ENCODE results near the gene CALHM6. TPM values are rescaled to one million over a fixed set of nuclear protein-coding genes. Genes with fewer than 3 reads are reported as not detected.

Gene CALHM6
- total and polyA plus RNA-seq, 10 of the 15 experiments (the other 5 are each of a cell fraction or from before 2014, with no cell fraction given) = 0.15 to 3.4 (median 1.3) TPM

- DNase-seq (ENCODE audit: low read depth, low spot score) (no peak), ATAC-seq (no peak), FAIRE-seq (no peak)
- no TSS peak for BruUV-seq (replicated peaks)
- CTCF ChIA-PET = interaction anchor here (0.9 to 1.3 kb wide), 2 partner anchors 11 to 24 kb away, joined by 3 read pairs; no protein-coding TSS in a partner anchor
- intact Hi-C loops (cut with micrococcal nuclease; ENCODE audit: unreplicated experiment) = no loop called here
- Histone ChIP-seq H2AFZ (ENCODE audit: control insufficient read depth, low read depth, low read length) (no peak overlapping the region), H3K27me3 (replicated peaks in 1 of 2; ENCODE audit: control insufficient read depth in 2 of 2, insufficient read depth in 2 of 2, low read length in 1 of 2) (no peaks in the 10 kb centered on the region; a peak in 2 of 4 replicates), H3K36me3 (ENCODE audit: control insufficient read depth in 2 of 2, insufficient read depth in 2 of 2, low read length in 1 of 2) (no peaks in the 10 kb centered on the region), H3K9me3 (replicated peaks; ENCODE audit: control insufficient read depth, insufficient read depth, low read length) (no peaks in the 10 kb centered on the region), H3K4me2 (ENCODE audit: control insufficient read depth, insufficient read depth) (no peak overlapping the region), H3K79me2 (ENCODE audit: control insufficient read depth, insufficient read depth, low read length) (no peaks in the 10 kb centered on the region), H3K4me3 (no peak overlapping the region), H3K4me1 (ENCODE audit: control insufficient read depth, insufficient read depth, low read length) (peaks cover 11% of the 10 kb centered on the region; the same call in 1 of the 2 replicates), H3K9ac (ENCODE audit: control insufficient read depth, insufficient read depth, low read length) (no peak overlapping the region), H4K20me1 (ENCODE audit: control insufficient read depth, insufficient read depth) (no peaks in the 10 kb centered on the region), H3K27ac (ENCODE audit: control insufficient read depth, insufficient read depth) (no peak overlapping the region)
- RAD21 ChIA-PET (ENCODE audit: unreplicated experiment) = interaction anchor here (0.9 kb wide), 1 partner anchor 86 kb away, joined by 3 read pairs; no protein-coding TSS in a partner anchor
- in situ Hi-C loops (cut with MboI) = no loop called here
- POLR2A ChIA-PET = interaction anchor here (0.5 kb wide), 1 partner anchor 258 kb away, joined by 3 read pairs; no protein-coding TSS in a partner anchor
- WGBS (ENCODE audit: insufficient coverage, insufficient replicate concordance, low lambda C conversion rate, missing lambda C conversion rate) = 75% methylated on average over 3 of the region's 3 CpGs
- SMC1A ChIA-PET (ENCODE audit: uncharacterized antibody, unreplicated experiment) = no interaction called here
- TF ChIP-seq PAX5 (IDR thresholded peaks at IDR 0.05; ENCODE audit: borderline replicate concordance, low read depth, low read length) = no peak
- no peak for TF ChIP-seq ZNF384 (IDR thresholded peaks at IDR 0.05; ENCODE audit: borderline replicate concordance, low read depth, low read length)
- no peak for TF ChIP-seq CBX3 (IDR thresholded peaks at IDR 0.05; ENCODE audit: borderline replicate concordance, low read depth)
- no peak for TF ChIP-seq HCFC1 (IDR thresholded peaks at IDR 0.05; ENCODE audit: low read length)
- TF ChIP-seq ZNF217 (IDR thresholded peaks at IDR 0.05) = no peak
- no peak for TF ChIP-seq CUX1 (IDR thresholded peaks at IDR 0.05; ENCODE audit: insufficient replicate concordance, low read depth, low read length)
- no peak for TF ChIP-seq RELB (IDR thresholded peaks at IDR 0.05; ENCODE audit: low read depth)
- TF ChIP-seq TCF3 (IDR thresholded peaks at IDR 0.05; ENCODE audit: borderline replicate concordance, insufficient read depth, low read depth, low read length) = no peak
- no peak for TF ChIP-seq MAX (IDR thresholded peaks at IDR 0.05; ENCODE audit: low read depth, low read length)
- TF ChIP-seq USF2 (IDR thresholded peaks at IDR 0.05; ENCODE audit: borderline replicate concordance, low read depth, low read length) = no peak
- TF ChIP-seq CBX5 (IDR thresholded peaks at IDR 0.05; ENCODE audit: low read depth) = no peak
- TF ChIP-seq CTCF (IDR thresholded peaks at IDR 0.05 in 2 of 3, conservative IDR thresholded peaks at IDR 0.05 in 1 of 3; ENCODE audit: control insufficient read depth in 2 of 3, extremely low read depth in 1 of 3, insufficient read depth in 1 of 3, low read depth in 3 of 3, low read length in 3 of 3) = no peak
- no peak for TF ChIP-seq JUNB (IDR thresholded peaks at IDR 0.05)
Measured at GRCh38 chr6:116472706-116473105, 11.5 kb downstream of the CALHM6 start.

All from GM12878 (cell line).